GM23248 (cell line): ENCODE measurements around the gene RALGDS. TPM values are rescaled to one million over a fixed set of nuclear protein-coding genes. Genes with fewer than 3 reads are reported as not detected.

Source experiments
- DNase-seq: peaks from one replicate; pipeline ENCODE4 v3.0.0-alpha.2; 2015
- H2AFZ ChIP-seq: fragments of 200-600 bp; sonication (generic); 2 replicates; pipeline ENCODE4 v1.6.1; 2016; ENCODE audit warnings: antibody characterized with exemption
- H3F3A ChIP-seq: fragments of 200-600 bp; sonication (generic); 2 replicates; pipeline ENCODE4 v1.6.1; 2016; ENCODE audit warnings: mild to moderate bottlenecking, antibody characterized with exemption, mixed run types; ENCODE audit not compliant: insufficient read depth
- H3K27ac ChIP-seq: fragments of 200-600 bp; sonication (generic); 2 replicates; pipeline ENCODE4 v1.5.1; 2016; ENCODE audit warnings: mild to moderate bottlenecking
- H3K27me3 ChIP-seq: fragments of 200-600 bp; sonication (generic); replicated peaks from 2 replicates; pipeline ENCODE4 v1.6.1; 2016; ENCODE audit warnings: mild to moderate bottlenecking; ENCODE audit not compliant: insufficient read depth
- H3K36me3 ChIP-seq: fragments of 200-600 bp; sonication (generic); 2 replicates; pipeline ENCODE4 v1.6.1; 2016; ENCODE audit warnings: low read depth, mild to moderate bottlenecking
- H3K4me1 ChIP-seq: fragments of 200-600 bp; sonication (generic); 2 replicates; pipeline ENCODE4 v1.6.1; 2016; ENCODE audit warnings: mild to moderate bottlenecking; ENCODE audit not compliant: insufficient read depth
- H3K4me2 ChIP-seq: fragments of 200-600 bp; sonication (generic); one replicate; pipeline ENCODE4 v1.6.1; 2016; ENCODE audit warnings: mild to moderate bottlenecking; ENCODE audit not compliant: unreplicated experiment
- H3K4me3 ChIP-seq: fragments of 200-600 bp; sonication (generic); 2 replicates; pipeline ENCODE4 v1.5.1; 2016; ENCODE audit warnings: mild to moderate bottlenecking
- H3K79me2 ChIP-seq: fragments of 200-600 bp; sonication (generic); 2 replicates; pipeline ENCODE4 v1.6.1; 2016; ENCODE audit warnings: mild to moderate bottlenecking; ENCODE audit not compliant: insufficient read depth
- H3K9ac ChIP-seq: fragments of 200-600 bp; sonication (generic); 2 replicates; pipeline ENCODE4 v1.6.1; 2016; ENCODE audit warnings: mild to moderate bottlenecking
- H3K9me2 ChIP-seq: fragments of 200-600 bp; sonication (generic); 2 replicates; pipeline ENCODE4 v1.6.1; 2016; ENCODE audit warnings: mixed run types, mild to moderate bottlenecking, moderate library complexity; ENCODE audit not compliant: insufficient read depth
- H3K9me3 ChIP-seq: fragments of 200-600 bp; sonication (generic); one replicate; pipeline ENCODE4 v1.6.1; 2017; ENCODE audit warnings: low read depth
- H4K20me1 ChIP-seq: fragments of 200-600 bp; sonication (generic); 2 replicates; pipeline ENCODE4 v1.6.0; 2016; ENCODE audit not compliant: insufficient read depth
- EZH2 ChIP-seq: fragments of 200-600 bp; sonication (generic); IDR thresholded peaks from 2 replicates; pipeline ENCODE4 v1.6.1; 2018; ENCODE audit warnings: antibody characterized with exemption, mild to moderate bottlenecking; ENCODE audit not compliant: insufficient read depth, poor library complexity, severe bottlenecking
- EZH2phosphoT487 ChIP-seq: fragments of 200-600 bp; sonication (generic); IDR thresholded peaks from 2 replicates; pipeline ENCODE4 v1.6.1; 2018; ENCODE audit warnings: antibody characterized with exemption, moderate library complexity, mild to moderate bottlenecking, low read depth; ENCODE audit not compliant: insufficient read depth
- WGBS, 2 experiments: methylation state at CpG; one replicate each; pipeline ENCODE4 v1.1.6; 2015 to 2017; ENCODE audit warnings: low lambda C conversion rate in 2 of 2, low coverage in 1 of 2; ENCODE audit errors: missing lambda C conversion rate in 2 of 2; 5-methylcytosine and 5-hydroxymethylcytosine counted together
- in situ Hi-C: fragments of 300-500 bp; cut with MboI; formaldehyde crosslinking; loops from 2 replicates; pipeline ENCODE4 v1.15.0; 2020
- polyA plus RNA-seq: library from polyadenylated mRNA; unstranded; fragments of >200 nt; fragmentation: Nextera tagmentation; extraction: Ambion mirVana; gene quantifications from 2 replicates; pipeline ENCODE4 v1.2.1, GENCODE V29; 2016
- total RNA-seq: library from RNA; depleted of rRNA; stranded (reverse); fragments of >200 nt; shearing (Covaris generic); gene quantifications from 2 replicates; pipeline ENCODE4 v1.2.3, GENCODE V29; 2014

The RALGDS gene
- total and polyA plus RNA-seq, 2 experiments from 2014 or later = 8.9 to 21.7 TPM

GRCh38 chr9:133080161-133080560 is 40.9 kb downstream of the RALGDS start:
- in situ Hi-C loops = no loop called here
- Histone ChIP-seq H3K27ac (no peak overlapping the region), H3K36me3 (no peaks in the 10 kb centered on the region), H3K4me3 (no peak overlapping the region), H4K20me1 (no peaks in the 10 kb centered on the region), H3K9me3 (no peaks in the 10 kb centered on the region), H3K9me2 (no peaks in the 10 kb centered on the region), H3K4me1 (peaks cover 17% of the 10 kb centered on the region), H3K79me2 (no peaks in the 10 kb centered on the region), H2AFZ (no peak overlapping the region), H3K9ac (no peak overlapping the region), H3F3A (peaks cover 21% of the 10 kb centered on the region), H3K4me2 (no peak overlapping the region), H3K27me3 (no peaks in the 10 kb centered on the region)
- TF ChIP-seq EZH2 (no peak), EZH2phosphoT487 (no peak)
- DNase-seq = no peak
- WGBS, 2 experiments = 68 to 69% methylated on average over 7 of the region's 7 CpGs

GRCh38 chr9:133078486-133078885 is 42.6 kb downstream of the RALGDS start:
- no peak overlapping the region for H3K9ac ChIP-seq
- H3K36me3 ChIP-seq = no peaks in the 10 kb centered on the region
- H3K4me1 ChIP-seq = peaks cover 29% of the 10 kb centered on the region
- H3K27ac ChIP-seq = no peak overlapping the region
- H3K4me3 ChIP-seq = no peak overlapping the region
- no peak overlapping the region for H2AFZ ChIP-seq
- H3K9me2 ChIP-seq = no peaks in the 10 kb centered on the region
- H3F3A ChIP-seq = peaks cover 32% of the 10 kb centered on the region
- no peaks in the 10 kb centered on the region for H3K79me2 ChIP-seq
- in situ Hi-C loops = no loop called here
- H3K9me3 ChIP-seq = no peaks in the 10 kb centered on the region
- H3K4me2 ChIP-seq = no peak overlapping the region
- no peaks in the 10 kb centered on the region for H4K20me1 ChIP-seq
- TF ChIP-seq EZH2phosphoT487 = no peak
- no peak for TF ChIP-seq EZH2
- H3K27me3 ChIP-seq = no peaks in the 10 kb centered on the region
- DNase-seq = no peak
- 80 to 84% methylated on average over 14 of the region's 14 CpGs for WGBS, 2 experiments

GRCh38 chr9:133076691-133077090 is 44.3 kb downstream of the RALGDS start:
- Histone ChIP-seq H3K79me2 (no peaks in the 10 kb centered on the region), H3K4me1 (peaks cover 29% of the 10 kb centered on the region), H3K27ac (peak overlapping the region; percentile 27), H3K9ac (no peak overlapping the region), H4K20me1 (no peaks in the 10 kb centered on the region), H3K9me3 (no peaks in the 10 kb centered on the region), H3K4me3 (no peak overlapping the region), H3F3A (peaks cover 36% of the 10 kb centered on the region), H3K4me2 (peak overlapping the region; percentile 53), H2AFZ (no peak overlapping the region), H3K36me3 (no peaks in the 10 kb centered on the region), H3K9me2 (no peaks in the 10 kb centered on the region), H3K27me3 (no peaks in the 10 kb centered on the region)
- WGBS, 2 experiments = 90 to 96% methylated on average over 4 of the region's 4 CpGs
- no peak for DNase-seq
- in situ Hi-C loops = no loop called here
- TF ChIP-seq EZH2 (no peak), EZH2phosphoT487 (no peak)

- 12 to 17% methylated on average over 4 of the region's 4 CpGs for WGBS, 2 experiments
- no peak for TF ChIP-seq EZH2phosphoT487
- TF ChIP-seq EZH2 = no peak
- Histone ChIP-seq H3K4me3 (peak overlapping the region; percentile 13), H3K4me2 (peak overlapping the region; percentile 53), H3K9me2 (no peaks in the 10 kb centered on the region), H3K79me2 (no peaks in the 10 kb centered on the region), H3K36me3 (no peaks in the 10 kb centered on the region), H2AFZ (no peak overlapping the region), H4K20me1 (no peaks in the 10 kb centered on the region), H3K4me1 (peaks cover 29% of the 10 kb centered on the region), H3K27me3 (no peaks in the 10 kb centered on the region), H3K27ac (peak overlapping the region; percentile 30), H3K9ac (no peak overlapping the region), H3K9me3 (no peaks in the 10 kb centered on the region), H3F3A (peaks cover 36% of the 10 kb centered on the region)
- in situ Hi-C loops = no loop called here
- DNase-seq = peak; percentile 89
Observed at GRCh38 chr9:133075925-133076630, 45.0 kb downstream of the RALGDS start.
